DND-41 (cell line): ENCODE data around the gene MAT2A.

Source experiments
- EZH2 ChIP-seq: IDR thresholded peaks from 3 replicates; pipeline ENCODE4 v1.6.1; 2012; ENCODE audit warnings: borderline replicate concordance, low read depth, mild to moderate bottlenecking, moderate library complexity, low read length, inconsistent platforms; ENCODE audit not compliant: severe bottlenecking
- TF ChIP-seq, protein P1 (sequence below): IDR thresholded peaks from 2 replicates; pipeline ENCODE4 v1.5.1; 2012; ENCODE audit warnings: borderline replicate concordance, low read length, moderate library complexity, mild to moderate bottlenecking; ENCODE audit not compliant: poor library complexity, severe bottlenecking; ENCODE audit errors: extremely low read depth

DNA sequence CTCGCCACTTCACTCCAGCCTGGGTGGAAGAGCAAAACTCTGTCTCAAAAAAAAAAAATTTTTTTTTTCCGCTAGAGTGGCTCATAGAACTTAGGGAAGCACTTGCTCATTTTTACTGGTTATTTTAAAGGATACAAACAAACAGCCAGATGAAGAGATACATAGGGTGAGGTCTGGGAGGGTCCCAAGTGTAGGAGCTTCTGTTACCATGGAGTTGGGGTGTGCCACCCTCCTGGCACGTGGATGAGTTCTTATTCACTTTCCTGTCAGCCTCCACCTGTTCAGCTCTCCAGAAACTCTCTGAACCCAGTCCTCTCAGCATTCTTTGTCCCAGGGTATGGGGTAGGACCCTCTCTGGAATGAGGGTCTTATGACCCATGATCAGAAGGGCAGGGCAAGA, 4.9 kb upstream of the MAT2A start:
- TF ChIP-seq, protein P1, sequence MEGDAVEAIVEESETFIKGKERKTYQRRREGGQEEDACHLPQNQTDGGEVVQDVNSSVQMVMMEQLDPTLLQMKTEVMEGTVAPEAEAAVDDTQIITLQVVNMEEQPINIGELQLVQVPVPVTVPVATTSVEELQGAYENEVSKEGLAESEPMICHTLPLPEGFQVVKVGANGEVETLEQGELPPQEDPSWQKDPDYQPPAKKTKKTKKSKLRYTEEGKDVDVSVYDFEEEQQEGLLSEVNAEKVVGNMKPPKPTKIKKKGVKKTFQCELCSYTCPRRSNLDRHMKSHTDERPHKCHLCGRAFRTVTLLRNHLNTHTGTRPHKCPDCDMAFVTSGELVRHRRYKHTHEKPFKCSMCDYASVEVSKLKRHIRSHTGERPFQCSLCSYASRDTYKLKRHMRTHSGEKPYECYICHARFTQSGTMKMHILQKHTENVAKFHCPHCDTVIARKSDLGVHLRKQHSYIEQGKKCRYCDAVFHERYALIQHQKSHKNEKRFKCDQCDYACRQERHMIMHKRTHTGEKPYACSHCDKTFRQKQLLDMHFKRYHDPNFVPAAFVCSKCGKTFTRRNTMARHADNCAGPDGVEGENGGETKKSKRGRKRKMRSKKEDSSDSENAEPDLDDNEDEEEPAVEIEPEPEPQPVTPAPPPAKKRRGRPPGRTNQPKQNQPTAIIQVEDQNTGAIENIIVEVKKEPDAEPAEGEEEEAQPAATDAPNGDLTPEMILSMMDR, result no peak
- TF ChIP-seq EZH2, result no peak
